ENCODE measurements around the gene EHD3. TPM values are rescaled to one million over a fixed set of nuclear protein-coding genes. Genes with fewer than 3 reads are reported as not detected.

Gene EHD3
- total RNA-seq, 1 donor from 2014 or later, result 11.4 TPM

DNA sequence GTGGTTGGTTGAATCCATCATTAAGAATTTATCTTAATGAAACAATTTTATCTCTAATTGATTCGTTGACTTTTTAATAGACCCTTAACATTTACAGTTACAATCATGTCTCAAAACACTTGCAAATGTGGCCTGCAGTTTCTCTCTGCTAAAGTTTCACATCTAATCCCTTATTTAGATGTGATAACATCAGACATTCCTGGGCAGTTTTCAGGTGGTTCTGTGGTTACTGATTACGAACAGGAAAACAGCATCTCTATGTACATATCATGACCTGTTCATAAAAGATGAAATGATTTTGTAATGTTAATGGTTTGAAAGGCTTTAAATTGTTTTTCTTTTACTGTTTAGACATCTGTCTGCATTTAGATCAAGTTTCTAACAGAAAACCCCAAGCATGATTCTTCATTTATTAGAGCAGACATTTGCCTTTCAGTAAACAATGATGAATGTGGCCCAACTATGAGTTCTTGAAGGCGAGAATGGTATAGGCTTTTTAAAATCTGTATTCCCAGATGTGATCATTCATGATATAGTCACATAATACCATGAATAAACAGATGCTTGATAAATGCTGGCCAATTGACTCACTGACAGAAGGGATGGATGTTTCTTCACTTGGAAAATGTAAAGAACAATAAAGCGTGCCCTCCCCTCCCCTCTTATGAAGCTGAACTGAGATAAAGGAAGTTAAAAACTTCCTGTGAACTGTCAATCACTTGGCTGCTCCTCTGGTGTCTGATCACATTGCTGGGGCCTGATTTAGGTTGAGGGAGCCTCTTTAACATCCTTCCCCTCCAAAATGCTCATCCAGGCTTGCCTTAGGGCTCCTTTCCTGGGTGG, 20.1 kb upstream of the EHD3 start:
- no peak for DNase-seq

DNA sequence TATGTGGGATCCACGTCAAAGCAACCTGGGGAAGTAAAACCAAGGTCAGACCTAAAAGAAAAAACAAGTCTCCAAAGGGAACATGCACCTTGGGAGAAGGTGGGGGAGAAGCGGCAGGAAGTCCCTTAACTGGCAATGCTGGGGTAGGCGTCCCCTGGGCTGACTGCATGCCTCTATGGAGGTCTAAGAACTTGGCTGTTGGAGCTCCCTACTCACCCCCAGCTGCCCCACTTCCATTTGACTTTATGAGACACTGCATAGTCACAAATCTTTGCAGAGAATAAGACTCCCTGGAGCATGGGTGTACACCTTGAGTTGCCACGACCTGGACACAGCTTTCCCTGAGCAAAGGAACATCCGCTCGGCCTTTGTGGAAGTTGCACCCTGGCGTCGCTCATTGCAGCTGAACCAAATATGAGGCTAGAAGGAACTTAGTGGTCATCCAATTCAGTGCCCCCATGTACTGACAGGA, 19.5 kb upstream of the EHD3 start:
- no peak for DNase-seq

DNA sequence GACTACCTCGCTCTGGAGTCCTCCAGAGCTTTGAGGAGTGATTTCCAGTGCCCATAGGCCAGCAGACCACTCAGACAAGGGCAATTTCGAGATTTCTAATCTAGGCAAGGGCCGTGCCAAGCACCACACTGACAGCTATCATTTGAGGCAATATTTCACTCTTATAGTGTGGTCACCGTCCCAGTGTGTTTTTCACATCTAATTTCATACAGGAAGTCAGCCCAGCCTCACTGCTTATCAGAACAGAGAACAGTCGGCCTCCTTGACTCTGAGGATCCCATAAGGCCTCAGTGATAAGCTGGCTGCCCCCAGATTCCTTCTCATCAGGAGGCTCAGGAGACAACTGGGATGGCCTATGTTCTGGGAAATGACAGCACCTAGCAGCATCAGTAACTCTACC, 17.2 kb upstream of the EHD3 start:
- no peak for DNase-seq

DNA sequence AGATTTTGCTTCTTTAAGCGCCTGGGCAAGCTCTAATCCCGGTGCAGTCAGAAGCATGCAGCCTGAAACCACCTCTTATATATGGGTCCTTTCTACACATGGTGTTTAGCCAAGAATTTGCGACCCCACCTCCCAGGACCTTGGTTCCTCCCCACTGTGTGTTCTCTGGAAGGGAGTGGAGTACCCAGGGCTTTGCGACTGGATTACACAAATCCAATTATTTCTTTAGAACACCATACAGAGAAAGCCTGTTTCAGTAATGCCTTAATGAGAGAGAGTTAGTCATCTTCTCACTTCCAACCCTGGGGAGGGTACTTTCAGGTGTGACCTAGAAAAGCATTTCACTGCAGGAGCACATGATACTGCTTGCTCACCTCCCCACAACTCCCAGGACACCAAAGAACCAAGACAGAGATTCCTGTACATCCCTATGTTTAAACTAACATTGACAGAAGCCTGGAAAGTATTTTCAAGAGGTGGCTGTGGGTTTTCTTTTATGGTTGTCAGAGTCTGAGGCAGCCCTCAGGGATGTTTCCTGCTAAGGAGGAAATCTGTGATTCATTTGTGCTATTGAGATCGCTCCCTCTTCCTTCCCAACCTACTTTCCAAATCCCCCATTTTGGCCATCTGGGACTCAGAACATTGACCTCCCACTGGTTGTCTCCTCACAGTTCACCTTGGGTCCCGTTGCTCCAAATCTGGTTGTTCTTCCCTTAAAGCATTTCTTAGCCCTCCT, 16.3 kb upstream of the EHD3 start, which contains the start of gene CAPN14:
Gene CAPN14 (minus strand): TSS at position 51 of the 736 bp plus-strand sequence. CDS start 12,068 bp downstream, outside the sequence.
- DNase-seq, result peak; percentile 11

DNA sequence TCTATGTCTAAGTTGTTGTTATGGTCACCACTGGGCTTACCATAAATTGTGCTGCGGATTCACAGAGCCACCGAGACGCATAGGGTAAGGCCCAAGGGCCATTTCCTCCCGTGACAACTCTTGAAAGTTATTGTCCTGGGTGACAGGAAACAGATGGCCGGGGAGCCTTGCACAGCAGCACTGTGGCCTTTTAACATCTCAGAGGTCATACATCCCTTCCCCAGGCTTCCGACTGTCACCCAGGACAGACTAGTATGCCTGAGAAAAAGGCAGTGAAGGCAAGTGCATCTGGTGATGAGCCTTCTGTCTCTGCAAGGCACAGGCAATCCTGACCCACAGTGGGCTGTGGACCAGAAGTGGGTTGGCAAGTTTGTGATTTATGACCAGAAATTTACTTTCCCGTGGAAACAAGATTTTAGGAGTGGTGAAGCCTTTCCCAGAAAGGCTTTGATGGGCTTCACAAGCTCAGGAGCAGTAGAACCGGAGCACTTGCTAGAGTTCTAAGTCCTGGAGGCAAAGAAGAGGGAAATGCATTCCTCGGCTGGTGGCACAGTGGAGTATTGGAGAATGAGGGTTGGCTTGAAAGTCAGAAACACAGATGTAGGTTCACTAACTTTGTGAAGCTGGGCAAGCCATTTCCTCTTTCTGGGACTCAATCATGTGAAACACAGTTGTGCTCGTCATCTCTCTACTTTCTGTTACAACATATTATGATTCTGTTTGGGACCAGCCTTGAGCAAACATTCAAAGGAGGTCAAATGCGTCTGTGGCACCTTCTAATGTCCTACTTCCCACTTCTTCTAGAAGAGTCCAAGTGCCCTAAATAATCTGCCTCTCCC, 14.6 kb upstream of the EHD3 start:
- DNase-seq, result no peak

DNA sequence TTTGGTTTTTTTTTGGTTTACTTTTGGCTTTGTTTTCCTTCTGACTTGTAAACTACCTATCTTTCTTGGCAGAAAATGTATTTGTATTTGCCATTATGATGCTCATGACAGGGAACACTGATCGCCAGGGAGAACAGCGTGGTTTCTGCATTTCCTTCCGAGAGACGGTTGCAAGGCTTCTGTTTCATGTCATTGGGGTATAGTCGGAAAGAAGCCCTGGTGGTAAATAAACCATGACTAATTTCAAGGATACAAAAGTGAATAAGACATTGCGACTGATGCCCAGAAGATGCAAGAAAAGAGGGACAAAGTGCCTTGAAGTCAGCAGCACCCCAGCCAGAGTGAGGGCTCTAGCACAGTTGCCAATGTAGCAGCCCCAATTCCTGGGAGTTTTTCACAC, 12.4 kb upstream of the EHD3 start:
- no peak for DNase-seq

DNA sequence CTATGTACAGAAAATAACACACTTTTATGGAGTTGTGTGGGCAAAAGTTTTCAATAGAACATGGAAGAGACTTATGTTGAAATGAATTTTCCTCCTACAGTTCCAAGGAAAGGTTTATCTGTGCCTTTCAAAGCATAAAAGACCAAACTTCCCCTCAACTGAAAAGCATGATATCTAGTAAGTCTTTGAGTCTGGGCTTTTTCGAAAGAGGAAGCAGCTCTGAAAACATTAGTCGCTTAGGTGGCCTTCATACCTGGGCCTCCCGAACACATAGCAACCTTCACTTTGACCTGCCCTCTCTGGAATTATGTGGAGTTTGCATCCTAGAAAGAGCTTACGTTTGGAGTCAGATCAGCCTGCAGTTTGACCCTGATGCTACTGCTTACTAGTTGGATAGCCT, 11.9 kb upstream of the EHD3 start:
- DNase-seq, result no peak

DNA sequence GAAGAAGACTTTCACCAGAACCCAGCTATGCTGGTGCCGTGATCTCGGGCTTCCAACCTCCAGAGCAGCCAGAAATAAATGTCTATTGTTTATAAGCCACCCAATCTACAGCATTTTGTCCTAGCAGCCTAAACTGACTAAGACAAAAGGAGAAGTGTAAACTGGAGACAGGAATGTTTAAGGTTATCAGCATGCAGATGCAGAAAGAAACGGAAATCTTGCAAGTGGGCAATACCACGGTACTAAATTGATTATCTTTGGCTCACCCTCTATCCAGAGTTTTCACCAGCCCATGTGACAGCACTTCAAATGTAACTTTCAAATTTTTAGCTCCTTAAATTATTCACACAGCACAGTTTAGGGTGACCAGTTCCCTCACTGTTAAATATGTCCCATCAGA, 10.9 kb upstream of the EHD3 start:
- DNase-seq, result no peak

DNA sequence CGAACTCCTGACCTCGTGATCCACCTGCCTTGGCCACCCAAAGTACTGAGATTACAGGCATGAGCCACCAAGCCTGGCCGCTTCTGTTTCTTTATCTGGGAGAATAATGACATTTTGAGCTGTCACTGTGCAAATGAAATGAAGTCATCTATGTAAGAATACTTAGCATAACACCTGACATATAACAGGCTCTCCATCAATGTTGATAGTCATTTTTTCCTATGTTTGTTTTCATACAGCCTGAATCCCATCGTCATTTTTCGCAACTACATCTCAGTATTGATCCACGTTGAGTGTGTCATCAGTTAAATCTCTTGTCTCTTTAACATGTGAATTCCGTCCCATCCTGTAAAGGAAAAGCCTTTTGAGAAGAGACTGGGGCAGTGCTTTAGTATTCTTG, 10.2 kb upstream of the EHD3 start:
- DNase-seq, result no peak

DNA sequence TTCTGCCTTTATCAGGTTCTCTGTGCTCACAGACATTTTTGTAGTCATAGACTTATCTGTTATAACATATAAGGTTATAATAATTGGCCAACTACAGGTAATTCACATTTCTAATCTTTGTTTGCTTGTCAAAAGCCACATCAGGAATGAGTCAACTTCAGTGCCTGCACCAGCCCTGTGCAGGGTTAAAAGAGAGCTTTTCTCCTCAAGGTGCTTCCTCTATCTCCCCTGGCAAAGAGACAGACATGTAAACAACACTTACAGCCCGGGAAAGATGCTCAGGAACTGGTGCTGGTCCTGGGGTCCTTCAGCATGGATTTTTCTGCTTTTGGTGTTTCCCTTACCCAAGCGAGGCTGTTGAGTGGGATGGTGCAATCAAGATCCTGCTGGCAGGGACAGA, 7.7 kb upstream of the EHD3 start:
- no peak for DNase-seq

DNA sequence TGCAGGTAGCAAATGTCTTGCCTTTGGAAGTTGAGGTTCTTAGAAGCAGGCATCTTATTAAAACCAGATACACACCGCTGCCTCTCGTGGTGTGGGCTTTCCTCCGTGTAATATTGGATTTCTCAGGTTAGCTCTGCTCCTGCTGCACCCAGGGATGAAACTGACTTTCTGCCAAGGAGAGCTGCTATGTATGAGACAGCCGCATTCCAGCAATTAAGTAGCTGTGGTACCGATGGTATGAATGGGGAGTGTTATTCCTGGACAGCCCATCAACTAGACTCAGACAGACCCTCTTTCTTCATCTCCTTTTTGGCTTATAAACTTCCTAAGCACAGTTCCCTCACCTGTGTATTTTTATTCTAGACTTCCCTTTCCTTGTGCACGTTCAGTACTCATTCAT, 6.8 kb upstream of the EHD3 start:
- DNase-seq, result no peak

DNA sequence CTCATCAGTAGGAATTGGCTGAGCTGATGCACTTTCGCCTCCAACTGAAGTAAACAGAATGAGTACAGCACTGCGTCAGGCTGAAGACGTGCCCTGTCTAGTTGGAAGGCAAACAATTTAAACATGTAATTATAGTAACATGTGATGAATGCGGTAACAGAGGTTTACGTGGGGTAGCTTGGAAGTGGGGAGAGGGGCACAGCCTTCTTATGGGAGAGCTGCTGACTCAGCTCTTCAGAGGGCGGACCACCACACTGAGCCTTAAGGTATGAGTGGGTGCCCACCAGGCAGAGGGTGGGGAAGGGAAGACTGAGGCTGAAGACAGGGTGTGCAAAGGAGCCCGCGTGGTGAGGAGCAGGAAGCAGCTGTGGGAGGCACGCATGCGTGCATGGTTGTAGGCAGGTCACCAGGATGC, 6.2 kb upstream of the EHD3 start:
- DNase-seq, result peak; percentile 36

DNA sequence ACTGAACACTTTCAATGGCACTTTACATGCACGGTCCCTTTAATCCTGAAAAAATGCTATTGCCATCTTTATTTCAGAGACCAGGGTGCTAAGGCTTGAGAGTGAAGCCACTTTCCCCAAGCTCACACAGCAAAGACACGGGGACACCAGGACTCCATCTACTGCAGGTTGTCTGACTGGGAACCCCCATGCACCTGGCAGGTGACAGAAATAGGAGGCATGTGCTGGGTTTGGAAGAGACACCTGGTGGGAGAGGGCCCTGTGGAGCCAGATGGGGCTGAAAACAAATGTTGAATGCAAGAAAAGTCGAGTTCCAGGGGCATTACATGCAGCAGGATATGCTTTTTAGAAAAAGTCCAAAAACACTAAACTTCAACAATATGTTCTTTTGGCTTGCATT, 5.2 kb upstream of the EHD3 start:
- no peak for DNase-seq

DNA sequence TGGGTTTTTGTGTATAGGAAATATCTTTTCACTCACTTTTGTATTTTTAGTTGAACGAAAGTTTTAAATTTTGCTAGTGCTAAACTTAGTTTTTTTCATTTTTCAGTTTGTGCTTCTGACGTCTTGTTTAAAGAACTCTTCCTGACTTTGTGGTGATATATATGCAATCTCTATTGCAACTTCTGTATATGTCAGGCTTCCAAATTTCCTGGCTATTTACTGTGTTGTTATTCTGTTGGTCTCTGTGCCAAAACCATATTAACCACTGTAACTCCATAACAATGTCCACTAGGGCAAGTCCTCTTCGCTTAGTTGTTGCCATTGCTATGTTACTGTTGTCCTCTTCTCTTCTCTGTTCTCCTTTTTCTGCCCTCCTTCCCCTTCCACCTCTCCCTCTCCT, 3.2 kb upstream of the EHD3 start:
- DNase-seq, result no peak

DNA sequence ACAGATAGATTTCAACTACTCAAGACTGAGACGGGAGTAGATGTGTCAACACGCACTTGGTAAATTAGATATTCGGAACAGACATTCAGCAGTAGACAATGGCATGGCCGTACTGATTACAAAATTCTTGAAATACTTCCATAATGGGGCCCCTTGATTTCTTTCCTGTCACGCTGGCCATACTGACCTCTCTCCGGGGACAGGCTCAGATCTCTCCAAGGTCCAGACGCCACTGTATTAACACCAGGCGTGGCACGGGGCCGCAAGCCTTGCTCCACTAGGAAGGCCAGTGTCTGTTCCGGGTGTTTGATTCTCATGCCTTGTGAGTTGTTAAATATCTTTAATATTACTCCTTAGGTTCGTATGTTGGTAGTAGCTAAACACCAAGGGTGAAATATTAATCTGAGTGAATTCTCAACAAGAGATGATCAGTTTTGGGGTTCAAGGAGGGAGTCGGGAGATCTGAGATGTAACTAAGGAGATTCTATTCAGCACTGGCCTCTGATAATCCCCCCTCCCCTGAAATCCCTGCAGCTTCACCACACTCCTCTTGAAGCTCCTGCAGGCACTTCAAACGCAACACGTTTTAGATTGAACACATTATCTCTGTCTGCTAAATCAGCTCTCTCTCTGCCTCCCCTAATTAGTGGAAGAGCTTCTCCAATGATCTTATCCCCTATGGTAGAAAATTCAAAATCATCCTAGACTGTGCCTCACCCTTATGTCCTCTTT, 2.2 kb upstream of the EHD3 start:
- no peak for DNase-seq

DNA sequence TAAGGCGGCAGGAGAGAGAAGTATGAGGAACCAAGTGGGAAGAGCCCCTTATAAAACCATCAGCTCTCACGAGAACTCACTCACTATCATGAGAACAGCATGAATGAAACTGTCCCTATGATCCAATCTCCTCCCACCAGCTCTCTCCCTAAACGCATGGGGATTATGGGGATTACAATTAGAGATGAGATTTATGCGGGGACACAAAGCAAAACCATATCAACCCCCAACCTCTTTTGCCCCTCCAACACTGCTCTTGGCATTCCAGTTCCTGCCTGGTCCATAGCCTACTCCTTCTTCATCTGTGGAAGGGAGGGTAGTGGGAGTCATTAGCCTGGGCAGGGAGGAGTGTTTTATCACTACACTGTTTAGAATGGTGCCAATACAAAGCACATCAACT, 1.4 kb upstream of the EHD3 start:
- DNase-seq, result no peak

DNA sequence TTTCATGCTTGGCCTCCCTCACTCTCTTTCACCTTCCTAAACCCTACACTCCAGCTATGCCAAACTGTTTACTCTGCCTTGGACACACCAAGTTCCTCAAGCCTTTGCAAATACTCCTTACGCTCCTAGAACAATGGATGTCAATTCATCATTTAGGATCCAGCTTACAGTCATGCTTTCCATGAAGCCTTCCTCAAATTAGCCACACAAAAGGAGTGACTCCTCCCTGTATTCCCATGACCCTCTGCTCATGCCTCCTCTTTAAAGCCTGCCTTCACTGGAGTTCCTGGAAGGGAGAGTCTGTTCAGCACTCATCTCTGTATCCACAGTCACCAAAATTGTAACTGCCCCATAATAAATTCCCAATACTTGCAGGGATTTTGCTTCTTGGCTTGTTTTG, 721 bp upstream of the EHD3 start:
- DNase-seq, result no peak

DNA sequence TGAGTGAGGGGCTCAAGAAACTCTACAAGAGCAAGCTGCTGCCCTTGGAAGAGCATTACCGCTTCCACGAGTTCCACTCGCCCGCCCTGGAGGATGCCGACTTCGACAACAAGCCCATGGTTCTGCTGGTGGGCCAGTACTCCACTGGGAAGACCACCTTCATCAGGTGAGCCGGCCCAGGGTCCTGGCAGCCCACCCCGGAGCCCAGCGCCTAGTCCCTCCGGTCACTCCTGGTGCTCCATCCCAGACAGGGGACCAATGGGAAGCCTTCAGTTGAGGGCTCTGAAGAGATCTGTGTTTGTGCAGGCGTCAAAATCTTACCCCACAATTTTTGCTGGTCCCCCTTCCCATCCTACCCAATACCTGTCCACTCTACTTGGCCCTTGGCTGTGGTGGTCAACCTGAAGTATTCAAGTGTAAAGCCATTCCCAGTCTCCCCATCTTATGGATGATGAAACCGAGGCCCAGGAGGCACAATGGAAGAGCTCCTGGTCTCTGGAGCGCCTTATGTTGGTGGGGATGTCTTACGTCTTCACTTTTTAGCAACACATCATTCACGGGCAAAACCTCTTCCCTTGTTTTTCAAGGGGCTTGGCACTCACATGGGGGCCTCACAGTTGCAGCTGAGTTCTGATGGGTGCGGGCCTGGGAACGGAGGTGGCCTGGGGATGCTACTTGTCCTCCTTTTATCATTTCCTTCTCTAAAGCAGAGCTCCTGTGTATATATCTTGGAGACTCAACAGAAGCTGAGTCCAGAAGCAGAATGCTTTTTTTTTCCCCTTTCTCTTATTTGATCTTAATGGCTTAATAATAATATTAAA, 941 bp downstream of the EHD3 start:
- no peak for DNase-seq

DNA sequence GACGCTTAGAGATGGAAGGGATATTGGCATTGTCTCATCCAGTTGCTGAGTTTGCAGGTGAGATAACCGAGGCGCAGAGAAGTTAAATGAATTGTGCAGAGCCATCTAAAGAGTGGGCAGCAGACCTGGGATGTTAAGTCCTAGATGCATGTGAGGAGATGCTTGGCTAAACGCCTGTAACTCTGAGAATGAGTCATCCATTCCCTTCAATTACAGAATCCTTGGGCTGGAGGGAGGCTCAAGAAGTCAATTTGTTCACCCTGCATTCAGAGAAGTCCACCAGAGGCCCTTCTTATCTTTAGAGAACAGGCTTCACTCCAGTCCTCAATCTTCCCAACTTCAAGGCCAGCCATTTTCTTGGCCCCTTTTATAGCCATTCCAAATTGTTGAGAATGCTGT, 1.6 kb downstream of the EHD3 start:
- DNase-seq, result peak; percentile 45

DNA sequence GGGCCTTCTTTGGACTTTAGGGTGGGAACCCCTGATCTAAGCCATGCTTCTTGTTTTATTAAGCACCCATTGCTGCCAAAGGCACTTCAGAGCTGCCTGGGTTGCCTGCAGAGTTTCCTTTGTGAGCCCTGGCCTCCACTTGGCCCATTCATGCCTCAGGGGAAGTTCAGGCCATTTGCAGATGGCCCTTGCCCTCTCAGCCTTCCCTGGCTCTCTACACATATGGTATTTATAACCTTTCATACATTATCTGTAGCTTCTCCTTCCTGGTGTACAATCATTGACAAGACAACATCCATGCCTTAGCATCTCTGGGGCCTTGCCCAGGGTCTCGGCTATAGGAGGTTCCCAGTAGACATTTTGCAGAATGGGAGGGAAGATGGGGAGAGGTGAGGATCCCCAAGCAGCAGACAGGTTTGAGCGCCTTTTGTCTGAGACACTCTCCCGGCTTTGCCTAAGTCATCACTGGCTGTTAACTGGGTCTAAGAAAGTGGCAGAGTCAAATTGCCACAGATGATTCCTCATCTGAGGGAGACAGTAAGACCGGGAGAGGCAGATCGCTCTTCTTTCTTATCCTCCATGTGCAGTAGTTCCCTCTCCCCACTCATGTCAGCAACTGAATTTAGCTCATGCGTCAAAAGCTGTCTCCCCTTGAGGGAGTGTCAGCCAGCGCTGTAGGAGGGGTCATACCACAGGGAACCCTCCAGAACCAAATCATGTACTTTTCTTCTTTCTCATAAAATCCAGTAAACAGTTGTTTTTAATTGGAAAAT, 2.7 kb downstream of the EHD3 start:
- no peak for DNase-seq
